Measurements from ENCODE around the gene JMJD7. TPM values are rescaled to one million over a fixed set of nuclear protein-coding genes. Genes with fewer than 3 reads are reported as not detected.

The JMJD7 gene
- total RNA-seq, 2 experiments from 2014 or later: 3.0 to 14.1 TPM

GRCh38 chr15:41832208-41832607, 4.3 kb downstream of the JMJD7 start:
- no peak for DNase-seq (ENCODE audit: low spot score)
- H3K4me3 ChIP-seq (ENCODE audit: low read depth, low read length, poor library complexity, severe bottlenecking): no peak overlapping the region
- no peaks in the 10 kb centered on the region for H3K9me2 ChIP-seq (ENCODE audit: insufficient read depth, low read length)
- CTCF ChIA-PET (ENCODE audit: unreplicated experiment): no interaction called here
- no TSS peak for BruUV-seq (replicated peaks)
- H3K4me2 ChIP-seq (ENCODE audit: low read length): no peak overlapping the region
- POLR2A ChIA-PET: interaction anchor here (1.0 kb wide), 1 partner anchor 26 kb away, joined by 3 read pairs; no protein-coding TSS in a partner anchor
- no peaks in the 10 kb centered on the region for H4K20me1 ChIP-seq (ENCODE audit: insufficient read depth, low read length)
- no peaks in the 10 kb centered on the region for H3K79me2 ChIP-seq (ENCODE audit: insufficient read depth, low read depth, low read length)
- peaks cover 22% of the 10 kb centered on the region for H3K4me1 ChIP-seq (ENCODE audit: insufficient read depth, low read length, poor library complexity, severe bottlenecking)
- no peaks in the 10 kb centered on the region; the same call in 1 of the 2 replicates for H3K36me3 ChIP-seq (ENCODE audit: insufficient read depth, low read length)
- no peak overlapping the region for H3K27ac ChIP-seq (ENCODE audit: low read depth, low read length, poor library complexity, severe bottlenecking)
- no peak for TF ChIP-seq EZH2phosphoT487 (IDR thresholded peaks at IDR 0.05; ENCODE audit: borderline replicate concordance, low read depth, low read length)
- TF ChIP-seq CTCF (conservative IDR thresholded peaks at IDR 0.05; ENCODE audit: low read length): no peak
- intact Hi-C loops (cut with micrococcal nuclease; ENCODE audit: unreplicated experiment): no loop called here
- H3K9me3 ChIP-seq (ENCODE audit: low read length): no peaks in the 10 kb centered on the region
- no peak overlapping the region for H2AFZ ChIP-seq (ENCODE audit: low read length)

- ChIA-PET POLR2A (interaction anchor here (0.7 kb wide), 1 partner anchor 82 kb away, joined by 3 read pairs; no protein-coding TSS in a partner anchor), CTCF (ENCODE audit: unreplicated experiment) (no interaction called here)
- Histone ChIP-seq H3K4me3 (ENCODE audit: low read depth, low read length, poor library complexity, severe bottlenecking) (no peak overlapping the region), H3K9me2 (ENCODE audit: insufficient read depth, low read length) (no peaks in the 10 kb centered on the region), H3K36me3 (ENCODE audit: insufficient read depth, low read length) (no peaks in the 10 kb centered on the region; the same call in 1 of the 2 replicates), H4K20me1 (ENCODE audit: insufficient read depth, low read length) (no peaks in the 10 kb centered on the region), H3K9me3 (ENCODE audit: low read length) (no peaks in the 10 kb centered on the region), H3K79me2 (ENCODE audit: insufficient read depth, low read depth, low read length) (no peaks in the 10 kb centered on the region), H3K27ac (ENCODE audit: low read depth, low read length, poor library complexity, severe bottlenecking) (no peak overlapping the region), H3K4me1 (ENCODE audit: insufficient read depth, low read length, poor library complexity, severe bottlenecking) (peaks cover 18% of the 10 kb centered on the region), H2AFZ (ENCODE audit: low read length) (no peak overlapping the region), H3K4me2 (ENCODE audit: low read length) (peak overlapping the region; percentile 26; the same call in 1 of the 2 replicates)
- peak; percentile 27 for DNase-seq (ENCODE audit: low spot score)
- intact Hi-C loops (cut with micrococcal nuclease; ENCODE audit: unreplicated experiment): no loop called here
- BruUV-seq (replicated peaks): no TSS peak
- TF ChIP-seq CTCF (conservative IDR thresholded peaks at IDR 0.05; ENCODE audit: low read length) (no peak), EZH2phosphoT487 (IDR thresholded peaks at IDR 0.05; ENCODE audit: borderline replicate concordance, low read depth, low read length) (no peak)
These were observed 5.0 kb downstream of the JMJD7 start for GRCh38 chr15:41832875-41833274.

- TF ChIP-seq EZH2phosphoT487 (IDR thresholded peaks at IDR 0.05; ENCODE audit: borderline replicate concordance, low read depth, low read length): no peak
- no peak for TF ChIP-seq CTCF (conservative IDR thresholded peaks at IDR 0.05; ENCODE audit: low read length)
These were observed 6.2 kb downstream of the JMJD7 start for GRCh38 chr15:41834096-41834495.

More at GRCh38 chr15:41834096-41834495, 6.2 kb downstream of the JMJD7 start:
- no peak overlapping the region for H3K4me2 ChIP-seq (ENCODE audit: low read length)
- no peaks in the 10 kb centered on the region for H3K79me2 ChIP-seq (ENCODE audit: insufficient read depth, low read depth, low read length)
- no peaks in the 10 kb centered on the region for H4K20me1 ChIP-seq (ENCODE audit: insufficient read depth, low read length)
- H3K9me2 ChIP-seq (ENCODE audit: insufficient read depth, low read length): no peaks in the 10 kb centered on the region
- ChIA-PET POLR2A (interaction anchor here (0.6 kb wide), 1 partner anchor 222 kb away, joined by 3 read pairs; no protein-coding TSS in a partner anchor), CTCF (ENCODE audit: unreplicated experiment) (no interaction called here)
- BruUV-seq (replicated peaks): no TSS peak
- intact Hi-C loops (cut with micrococcal nuclease; ENCODE audit: unreplicated experiment): no loop called here
- no peaks in the 10 kb centered on the region for H3K9me3 ChIP-seq (ENCODE audit: low read length)
- H3K36me3 ChIP-seq (ENCODE audit: insufficient read depth, low read length): no peaks in the 10 kb centered on the region; the same call in 1 of the 2 replicates
- H2AFZ ChIP-seq (ENCODE audit: low read length): no peak overlapping the region
- H3K4me1 ChIP-seq (ENCODE audit: insufficient read depth, low read length, poor library complexity, severe bottlenecking): peaks cover 11% of the 10 kb centered on the region
- no peak overlapping the region for H3K27ac ChIP-seq (ENCODE audit: low read depth, low read length, poor library complexity, severe bottlenecking)
- H3K4me3 ChIP-seq (ENCODE audit: low read depth, low read length, poor library complexity, severe bottlenecking): no peak overlapping the region
- no peak for DNase-seq (ENCODE audit: low spot score)
